Measurements from ENCODE around the gene USHBP1. TPM values are rescaled to one million over a fixed set of nuclear protein-coding genes. Genes with fewer than 3 reads are reported as not detected.
A peak's percentile ranks its signal among the peaks of the same experiment; 100 is the strongest.

Gene USHBP1
- total and polyA plus RNA-seq, 2 of the 13 experiments (the other 11 are each of a cell fraction or from before 2014, with no cell fraction given), result 0.15 to 1.5 TPM

- no peak; a peak in 1 of 4 replicates for TF ChIP-seq EP300 (IDR thresholded peaks at IDR 0.05; ENCODE audit: low read depth in 2 of 2, low read length in 2 of 2)
- no peak for TF ChIP-seq EP300 (CRISPR knock-in tag; IDR thresholded peaks at IDR 0.05; ENCODE audit: borderline replicate concordance)
- TF ChIP-seq TEAD2 (CRISPR knock-in tag; IDR thresholded peaks at IDR 0.05), result no peak
- TF ChIP-seq, protein P1, sequence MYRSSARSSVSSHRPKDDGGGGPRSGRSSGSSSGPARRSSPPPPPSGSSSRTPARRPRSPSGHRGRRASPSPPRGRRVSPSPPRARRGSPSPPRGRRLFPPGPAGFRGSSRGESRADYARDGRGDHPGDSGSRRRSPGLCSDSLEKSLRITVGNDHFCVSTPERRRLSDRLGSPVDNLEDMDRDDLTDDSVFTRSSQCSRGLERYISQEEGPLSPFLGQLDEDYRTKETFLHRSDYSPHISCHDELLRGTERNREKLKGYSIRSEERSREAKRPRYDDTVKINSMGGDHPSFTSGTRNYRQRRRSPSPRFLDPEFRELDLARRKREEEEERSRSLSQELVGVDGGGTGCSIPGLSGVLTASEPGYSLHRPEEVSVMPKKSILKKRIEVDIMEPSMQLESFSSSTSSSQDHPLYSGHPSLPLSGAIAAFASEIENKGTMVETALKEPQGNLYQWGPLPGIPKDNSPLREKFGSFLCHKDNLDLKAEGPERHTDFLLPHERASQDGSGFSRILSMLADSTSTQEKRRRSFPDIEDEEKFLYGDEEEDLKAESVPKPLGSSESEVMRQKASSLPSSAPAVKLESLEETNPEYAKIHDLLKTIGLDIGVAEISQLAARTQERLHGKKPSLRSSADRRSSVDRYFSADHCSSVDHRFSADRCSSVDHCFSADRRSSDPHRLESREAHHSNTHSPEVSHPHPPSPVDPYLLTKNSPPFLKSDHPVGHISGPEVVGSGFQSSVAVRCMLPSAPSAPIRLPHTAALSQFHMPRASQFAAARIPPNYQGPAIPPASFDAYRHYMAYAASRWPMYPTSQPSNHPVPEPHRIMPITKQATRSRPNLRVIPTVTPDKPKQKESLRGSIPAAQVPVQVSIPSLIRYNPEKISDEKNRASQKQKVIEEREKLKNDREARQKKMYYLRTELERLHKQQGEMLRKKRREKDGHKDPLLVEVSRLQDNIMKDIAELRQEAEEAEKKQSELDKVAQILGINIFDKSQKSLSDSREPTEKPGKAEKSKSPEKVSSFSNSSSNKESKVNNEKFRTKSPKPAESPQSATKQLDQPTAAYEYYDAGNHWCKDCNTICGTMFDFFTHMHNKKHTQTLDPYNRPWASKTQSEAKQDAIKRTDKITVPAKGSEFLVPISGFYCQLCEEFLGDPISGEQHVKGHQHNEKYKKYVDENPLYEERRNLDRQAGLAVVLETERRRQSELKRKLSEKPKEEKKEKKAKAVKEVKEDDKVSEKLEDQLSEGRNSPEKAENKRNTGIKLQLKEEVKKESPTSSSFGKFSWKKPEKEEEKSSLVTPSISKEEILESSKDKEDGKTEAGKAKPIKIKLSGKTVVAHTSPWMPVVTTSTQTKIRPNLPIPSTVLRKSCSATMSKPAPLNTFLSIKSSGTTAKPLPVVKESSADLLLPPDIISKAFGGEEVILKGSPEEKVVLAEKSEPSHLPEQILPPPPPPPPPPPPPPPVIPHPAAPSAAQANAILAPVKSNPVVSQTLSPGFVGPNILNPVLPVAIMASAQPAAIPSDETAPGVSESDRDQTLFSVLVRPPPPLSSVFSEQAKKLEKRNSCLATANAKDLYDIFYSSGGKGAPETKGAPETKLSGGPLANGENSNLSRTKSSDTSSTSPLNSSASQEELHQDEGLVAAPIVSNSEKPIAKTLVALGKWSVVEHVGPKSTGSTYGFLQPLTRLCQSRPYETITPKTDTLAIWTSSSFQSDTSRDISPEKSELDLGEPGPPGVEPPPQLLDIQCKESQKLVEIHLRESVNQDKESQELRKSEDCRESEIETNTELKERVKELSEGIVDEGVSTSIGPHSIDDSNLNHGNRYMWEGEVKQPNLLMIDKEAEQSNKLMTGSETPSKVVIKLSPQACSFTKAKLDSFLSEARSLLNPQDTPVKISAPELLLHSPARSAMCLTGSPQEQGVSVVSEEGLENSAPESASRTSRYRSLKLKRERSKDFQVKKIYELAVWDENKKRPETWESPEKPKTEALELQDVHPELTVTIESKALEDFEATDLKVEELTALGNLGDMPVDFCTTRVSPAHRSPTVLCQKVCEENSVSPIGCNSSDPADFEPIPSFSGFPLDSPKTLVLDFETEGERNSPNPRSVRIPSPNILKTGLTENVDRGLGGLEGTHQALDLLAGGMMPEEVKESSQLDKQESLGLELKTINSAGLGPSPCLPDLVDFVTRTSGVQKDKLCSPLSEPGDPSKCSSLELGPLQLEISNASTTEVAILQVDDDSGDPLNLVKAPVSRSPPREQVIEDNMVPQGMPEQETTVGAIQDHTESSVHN (CRISPR knock-in tag; IDR thresholded peaks at IDR 0.05), result no peak
- peak; percentile 55; the same call in 1 of the 2 replicates for TF ChIP-seq ZNF235 (CRISPR knock-in tag; IDR thresholded peaks at IDR 0.05; ENCODE audit: borderline replicate concordance)
- peak; percentile 75; the same call in 1 of the 2 replicates for TF ChIP-seq ZNF564 (CRISPR knock-in tag; IDR thresholded peaks at IDR 0.05)
- TF ChIP-seq SOX6 (IDR thresholded peaks at IDR 0.05), result no peak
- peak; percentile 75 for TF ChIP-seq SOX6 (CRISPR knock-in tag; IDR thresholded peaks at IDR 0.05)
- TF ChIP-seq RCOR2 (CRISPR knock-in tag; IDR thresholded peaks at IDR 0.05), result no peak
- no peak for TF ChIP-seq AFF4 (CRISPR knock-in tag; IDR thresholded peaks at IDR 0.05)
- TF ChIP-seq ZNF704 (CRISPR knock-in tag; IDR thresholded peaks at IDR 0.05; ENCODE audit: borderline replicate concordance), result no peak
- TF ChIP-seq, protein P2, sequence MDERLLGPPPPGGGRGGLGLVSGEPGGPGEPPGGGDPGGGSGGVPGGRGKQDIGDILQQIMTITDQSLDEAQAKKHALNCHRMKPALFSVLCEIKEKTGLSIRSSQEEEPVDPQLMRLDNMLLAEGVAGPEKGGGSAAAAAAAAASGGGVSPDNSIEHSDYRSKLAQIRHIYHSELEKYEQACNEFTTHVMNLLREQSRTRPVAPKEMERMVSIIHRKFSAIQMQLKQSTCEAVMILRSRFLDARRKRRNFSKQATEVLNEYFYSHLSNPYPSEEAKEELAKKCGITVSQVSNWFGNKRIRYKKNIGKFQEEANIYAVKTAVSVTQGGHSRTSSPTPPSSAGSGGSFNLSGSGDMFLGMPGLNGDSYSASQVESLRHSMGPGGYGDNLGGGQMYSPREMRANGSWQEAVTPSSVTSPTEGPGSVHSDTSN (CRISPR knock-in tag; IDR thresholded peaks at IDR 0.05), result no peak
- TF ChIP-seq ZNF225 (CRISPR knock-in tag; IDR thresholded peaks at IDR 0.05), result no peak
Measured at GRCh38 chr19:17215127-17215971, 49.2 kb downstream of the USHBP1 start, which contains the start of gene USE1 (continued).

Data from HepG2 (cell line).